IMR-90 (cell line): ENCODE data around the gene CAPZA2. TPM values are rescaled to one million over a fixed set of nuclear protein-coding genes. Genes with fewer than 3 reads are reported as not detected.

Experiments used
- ATAC-seq: fragments of 200-7000 bp; cut with Tn5 transposase; 2 replicates; pipeline ENCODE4 v1.9.1; 2020; ENCODE audit warnings: low read depth, mild to moderate bottlenecking, moderate library complexity
- BruUV-seq: library from RNA; stranded (reverse); fragments of 400-500 nt; replicated peaks from 2 replicates; lab custom pipeline; 2021; lab: Mats Ljungman, UMichigan
- CTCF ChIA-PET: fragments of 300-600 bp; formaldehyde crosslinking; extraction: SDS; loops from one replicate; lab custom pipeline; 2021; ENCODE audit warnings: antibody characterized with exemption; lab: Yijun Ruan, JAX
- POLR2A ChIA-PET: fragments of 300-600 bp; sonication (Branson Sonifier 250); formaldehyde crosslinking; loops from one replicate; lab custom pipeline; 2022; ENCODE audit warnings: antibody characterized with exemption; ENCODE audit not compliant: unreplicated experiment; lab: Charles Lee
- DNase-seq: peaks from one replicate; pipeline ENCODE4 v3.0.0; 2013
- H2AFZ ChIP-seq: replicated peaks from 2 replicates; pipeline ENCODE3; 2013; ENCODE audit warnings: low read length, mild to moderate bottlenecking; ENCODE audit not compliant: poor library complexity
- H2AK5ac ChIP-seq: 2 replicates; pipeline ENCODE4 v1.6.1; 2013; ENCODE audit warnings: low read depth, low read length, inconsistent platforms
- H2AK9ac ChIP-seq: replicated peaks from 2 replicates; pipeline ENCODE3; 2013; ENCODE audit warnings: mild to moderate bottlenecking, low read depth, low read length, moderate library complexity; ENCODE audit not compliant: poor library complexity
- H2BK120ac ChIP-seq: 2 replicates; pipeline ENCODE4 v1.6.1; 2013; ENCODE audit warnings: low read depth, low read length, inconsistent platforms
- H2BK15ac ChIP-seq: 3 replicates; pipeline ENCODE4 v1.6.1; 2013; ENCODE audit warnings: low read depth, low read length, inconsistent platforms
- H2BK20ac ChIP-seq: 2 replicates; pipeline ENCODE4 v1.6.1; 2013; ENCODE audit warnings: low read depth, mild to moderate bottlenecking, inconsistent platforms, low read length, moderate library complexity
- H2BK5ac ChIP-seq: 2 replicates; pipeline ENCODE4 v1.6.1; 2013; ENCODE audit warnings: mild to moderate bottlenecking, low read depth, low read length, inconsistent platforms; ENCODE audit not compliant: poor library complexity, severe bottlenecking
- H3K14ac ChIP-seq: replicated peaks from 2 replicates; pipeline ENCODE4 v1.6.1; 2013; ENCODE audit warnings: low read depth, low read length, inconsistent platforms
- H3K18ac ChIP-seq: 2 replicates; pipeline ENCODE4 v1.6.1; 2013; ENCODE audit warnings: low read depth, low read length, control low read depth
- H3K23ac ChIP-seq: 2 replicates; pipeline ENCODE4 v1.6.1; 2013; ENCODE audit warnings: low read depth, low read length, inconsistent platforms
- H3K27ac ChIP-seq: 2 replicates; pipeline ENCODE4 v1.5.1; 2013; ENCODE audit warnings: mild to moderate bottlenecking, control low read depth, low read length; ENCODE audit not compliant: insufficient read depth
- H3K27me3 ChIP-seq: 2 replicates; pipeline ENCODE4 v1.6.1; 2013; ENCODE audit warnings: low read length; ENCODE audit not compliant: control insufficient read depth, insufficient read depth
- H3K36me3 ChIP-seq: 2 replicates; pipeline ENCODE4 v1.6.1; 2013; ENCODE audit warnings: low read length, mixed read lengths; ENCODE audit not compliant: control insufficient read depth, insufficient read depth
- H3K4ac ChIP-seq: 2 replicates; pipeline ENCODE4 v1.6.1; 2013; ENCODE audit warnings: low read depth, low read length, inconsistent platforms
- H3K4me1 ChIP-seq: 2 replicates; pipeline ENCODE4 v1.6.1; 2013; ENCODE audit warnings: low read length, mixed read lengths; ENCODE audit not compliant: control insufficient read depth, insufficient read depth
- H3K4me2 ChIP-seq: 2 replicates; pipeline ENCODE4 v1.6.1; 2013; ENCODE audit warnings: low read depth, mild to moderate bottlenecking, control low read depth, low read length, moderate library complexity
- H3K4me3 ChIP-seq: 2 replicates; pipeline ENCODE4 v1.5.1; 2013; ENCODE audit warnings: low read depth, mild to moderate bottlenecking, control low read depth, low read length, moderate library complexity; ENCODE audit not compliant: insufficient read depth
- H3K56ac ChIP-seq: 2 replicates; pipeline ENCODE4 v1.6.1; 2013; ENCODE audit warnings: low read length, inconsistent platforms; ENCODE audit not compliant: insufficient read depth; ENCODE audit errors: extremely low read depth
- H3K79me1 ChIP-seq, 2 experiments: 2 replicates each; pipeline ENCODE4 v1.6.1; 2013; ENCODE audit warnings: low read length in 2 of 2, inconsistent platforms in 1 of 2, low read depth in 1 of 2
- H3K9ac ChIP-seq: 2 replicates; pipeline ENCODE4 v1.6.1; 2013; ENCODE audit warnings: low read depth, low read length, control low read depth
- H3K9me1 ChIP-seq: 2 replicates; pipeline ENCODE4 v1.6.1; 2013; ENCODE audit warnings: low read length, inconsistent platforms; ENCODE audit not compliant: insufficient read depth
- H3K9me3 ChIP-seq: 2 replicates; pipeline ENCODE4 v1.6.1; 2013; ENCODE audit warnings: low read length; ENCODE audit not compliant: control insufficient read depth, insufficient read depth
- H4K20me1 ChIP-seq: 2 replicates; pipeline ENCODE4 v1.6.1; 2013; ENCODE audit warnings: low read length, inconsistent platforms; ENCODE audit not compliant: insufficient read depth
- H4K5ac ChIP-seq: 2 replicates; pipeline ENCODE4 v1.6.1; 2013; ENCODE audit warnings: mild to moderate bottlenecking, low read depth, low read length, control low read depth
- H4K8ac ChIP-seq, 2 experiments: 2 replicates each; pipeline ENCODE4 v1.6.1; 2013; ENCODE audit warnings: low read depth in 2 of 2, low read length in 2 of 2, control low read depth in 1 of 2, inconsistent platforms in 1 of 2
- H4K91ac ChIP-seq: 2 replicates; pipeline ENCODE4 v1.6.1; 2013; ENCODE audit warnings: low read depth, low read length, inconsistent platforms; ENCODE audit not compliant: insufficient read depth
- BHLHE40 ChIP-seq: fragments of 150-350 bp; IDR thresholded peaks from 2 replicates; pipeline ENCODE4 v1.6.1; 2016; ENCODE audit warnings: mild to moderate bottlenecking, low read depth, low read length
- MAFK ChIP-seq: IDR thresholded peaks from 2 replicates; pipeline ENCODE4 v1.6.1; 2012; ENCODE audit warnings: low read depth, low read length, improper control_type of control experiment
- MAZ ChIP-seq: IDR thresholded peaks from 2 replicates; pipeline ENCODE4 v1.6.1; 2012; ENCODE audit warnings: low read depth, mild to moderate bottlenecking, low read length, improper control_type of control experiment, moderate library complexity, borderline replicate concordance
- POLR2A ChIP-seq: IDR thresholded peaks from 2 replicates; pipeline ENCODE4 v1.6.1; 2012; ENCODE audit warnings: mild to moderate bottlenecking, low read depth, low read length
- SMC3 ChIP-seq: fragments of 150-350 bp; IDR thresholded peaks from 2 replicates; pipeline ENCODE4 v1.6.1; 2016; ENCODE audit warnings: low read depth, mild to moderate bottlenecking, antibody characterized with exemption, low read length, moderate library complexity
- WGBS, 2 experiments: methylation state at CpG; one replicate each; pipeline versions ENCODE4 v1.1.5 to v1.1.7; 2013; ENCODE audit warnings: missing lambda C conversion rate in 2 of 2; ENCODE audit not compliant: insufficient read length in 1 of 2; ENCODE audit errors: extremely low coverage in 2 of 2; 5-methylcytosine and 5-hydroxymethylcytosine counted together
- dilution Hi-C: fragments of 300-500 bp; cut with HindIII; formaldehyde crosslinking; loops from one replicate; pipeline ENCODE4 v1.14.3; 2018; ENCODE audit warnings: low sequenced_read_pairs; ENCODE audit not compliant: unreplicated experiment
- in situ Hi-C: fragments of 300-500 bp; cut with MboI; formaldehyde crosslinking; loops from 3 replicates; pipeline ENCODE4 v1.14.3; 2019; ENCODE audit warnings: low sequenced_read_pairs, inconsistent platforms, mixed read lengths
- intact Hi-C: fragments of 100-400 bp; cut with micrococcal nuclease; formaldehyde crosslinking; loops from 2 replicates; pipeline ENCODE4 v1.10.0; 2022
- polyA plus RNA-seq, 3 experiments: library from polyadenylated mRNA; depleted of rRNA; stranded (reverse); fragments of >200 nt; gene quantifications; 2 replicates each; pipeline ENCODE4 v1.2.3, GENCODE V29; 2012; ENCODE audit warnings: low replicate concordance in 1 of 3
- total RNA-seq: library from RNA; depleted of rRNA; stranded (reverse); fragments of >200 nt; gene quantifications from 2 replicates; pipeline ENCODE4 v1.2.3, GENCODE V29; 2012

CAPZA2 gene
- total and polyA plus RNA-seq, 2 of the 4 experiments (the other 2 are of a cell fraction), result 66.6 to 133 TPM

DNA sequence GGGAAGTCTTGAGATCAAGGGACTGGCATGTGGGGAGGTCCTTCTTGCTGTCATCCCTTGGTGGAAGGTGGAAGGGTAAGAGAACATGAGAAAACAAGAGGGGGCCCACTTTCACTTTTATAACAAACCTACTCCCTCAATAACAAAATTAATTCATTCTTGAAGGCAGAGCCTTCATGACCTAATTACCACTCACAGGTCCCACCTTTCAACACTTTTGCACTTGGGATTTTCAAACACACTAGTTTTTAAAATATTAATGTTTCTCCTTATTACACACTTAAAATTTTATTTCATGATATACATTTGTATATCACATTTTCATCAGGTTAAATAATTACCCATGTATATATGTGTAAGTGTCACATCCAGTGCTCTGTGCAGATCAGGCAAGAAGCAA lies 93.0 kb downstream of the CAPZA2 start (continued):
- no peak for TF ChIP-seq BHLHE40
- no peak for TF ChIP-seq MAZ

DNA sequence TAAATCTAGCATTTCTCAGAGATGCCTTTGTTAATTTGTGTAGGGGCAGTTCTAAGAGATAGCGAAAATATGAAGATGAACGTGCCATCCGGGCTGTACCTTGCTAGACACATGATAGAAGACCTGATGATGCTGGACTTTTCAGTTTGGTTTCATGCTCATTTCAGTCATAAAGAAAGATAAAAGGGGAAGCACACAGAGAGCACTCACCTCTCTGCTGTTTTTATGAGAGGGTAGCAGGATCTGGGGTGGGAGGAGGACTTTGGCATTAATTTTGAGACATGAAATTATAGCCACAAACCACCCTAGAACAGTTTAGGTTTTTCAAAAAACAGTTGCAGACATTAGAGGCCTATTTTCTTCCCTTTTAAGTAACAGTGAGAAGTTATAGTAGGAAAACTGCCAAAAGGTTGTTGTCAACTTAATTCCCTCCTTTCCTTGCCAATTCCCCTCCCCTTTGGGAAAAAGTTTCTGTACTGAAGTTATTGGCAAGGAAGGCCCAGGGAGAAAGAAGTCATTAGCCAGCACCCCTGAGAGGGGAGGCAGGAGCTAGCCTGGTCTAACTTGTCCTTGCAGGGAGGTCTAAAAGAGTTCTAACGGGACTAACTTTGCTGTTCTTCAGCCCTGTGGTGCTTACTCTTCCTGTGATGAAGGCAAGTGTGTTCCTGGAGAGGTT lies 93.6 kb downstream of the CAPZA2 start:
- no peak overlapping the region for H3K56ac ChIP-seq
- no peak overlapping the region for H2AK5ac ChIP-seq
- no peaks in the 10 kb centered on the region for H3K27me3 ChIP-seq
- ChIA-PET CTCF (interaction anchor here (1.1 kb wide), 1 partner anchor 32 kb away, joined by 3 read pairs; no protein-coding TSS in a partner anchor), POLR2A (no interaction called here)
- no peak overlapping the region for H4K8ac ChIP-seq
- peak overlapping the region; percentile 86 for H3K23ac ChIP-seq
- H4K5ac ChIP-seq, result 0 out of 2 replicates have a peak overlapping the region, but pooled peaks have one; percentile 66
- H3K4me3 ChIP-seq, result no peak overlapping the region
- peaks cover 9% of the 10 kb centered on the region for H3K4me1 ChIP-seq
- no peak overlapping the region for H2BK120ac ChIP-seq
- H2BK20ac ChIP-seq, result no peak overlapping the region
- no peak overlapping the region for H3K27ac ChIP-seq
- dilution Hi-C loops, result no loop called here
- no peak overlapping the region for H2BK15ac ChIP-seq
- WGBS, 2 experiments, result 96% methylated on average over 3 of the region's 4 CpGs; no CpG with 5 or more reads in 1 of the 2 experiments
- H3K18ac ChIP-seq, result peak overlapping the region; percentile 35; the same call in 1 of the 2 replicates
- in situ Hi-C loops, result no loop called here
- DNase-seq (no peak), ATAC-seq (no peak)
- H2AFZ ChIP-seq, result no peak overlapping the region
- no TSS peak for BruUV-seq
- H2AK9ac ChIP-seq, result peak overlapping the region; percentile 22
- H3K9me1 ChIP-seq, result peaks cover 3% of the 10 kb centered on the region; the same call in 1 of the 2 replicates
- no peak overlapping the region for H2BK5ac ChIP-seq
- H3K36me3 ChIP-seq, result 0 out of 2 replicates have a peak, but pooled peaks cover 2% of the 10 kb centered on the region
- H4K91ac ChIP-seq, result no peak overlapping the region
- peaks cover 3% of the 10 kb centered on the region; the same call in 1 of the 2 replicates for H4K20me1 ChIP-seq
- H3K14ac ChIP-seq, result no peak overlapping the region; the same call in 1 of the 2 replicates
- TF ChIP-seq MAZ (no peak), SMC3 (no peak), MAFK (no peak), POLR2A (no peak)
- peaks cover 23 to 52% of the 10 kb centered on the region in 2 experiments for H3K79me1 ChIP-seq
- H3K4ac ChIP-seq, result no peak overlapping the region
- intact Hi-C loops, result no loop called here
- peak overlapping the region; percentile 37; the same call in 1 of the 2 replicates for H3K4me2 ChIP-seq
- H3K9me3 ChIP-seq, result no peaks in the 10 kb centered on the region
- H3K9ac ChIP-seq, result peak overlapping the region; percentile 29; the same call in 1 of the 2 replicates
